Neural cell (in vitro differentiated cells): ENCODE results near the gene MYO3B. TPM values are rescaled to one million over a fixed set of nuclear protein-coding genes. Genes with fewer than 3 reads are reported as not detected.

Experiments
- H2AFZ ChIP-seq: fragments of 200-600, 300-800 bp; sonication (generic), shearing (Covaris generic); 2 replicates; pipeline ENCODE4 v1.6.0; 2014; ENCODE audit warnings: low read depth, mild to moderate bottlenecking, antibody characterized with exemption, low read length, moderate library complexity
- H3F3A ChIP-seq: fragments of 200-600 bp; shearing (Covaris generic); 2 replicates; pipeline ENCODE4 v1.6.1; 2016; ENCODE audit warnings: mild to moderate bottlenecking, moderate library complexity, mixed read lengths, antibody characterized with exemption, low read length; ENCODE audit not compliant: insufficient read depth, poor library complexity, severe bottlenecking
- H3K27ac ChIP-seq: fragments of 200-600, 300-800 bp; sonication (generic), shearing (Covaris generic); 2 replicates; pipeline ENCODE4 v1.5.1; 2014; ENCODE audit warnings: mild to moderate bottlenecking, low read length, moderate library complexity
- H3K27me3 ChIP-seq: fragments of 300-800, 200-600 bp; sonication (generic), shearing (Covaris generic); 2 replicates; pipeline ENCODE4 v1.6.0; 2014; ENCODE audit warnings: mild to moderate bottlenecking, low read depth, low read length, moderate library complexity; ENCODE audit not compliant: insufficient read depth
- H3K36me3 ChIP-seq: fragments of 300-800, 200-600 bp; sonication (generic), shearing (Covaris generic); 2 replicates; pipeline ENCODE4 v1.5.1; 2014; ENCODE audit warnings: mild to moderate bottlenecking, antibody characterized with exemption, low read length, moderate library complexity; ENCODE audit not compliant: insufficient read depth
- H3K4me2 ChIP-seq: fragments of 300-800, 200-600 bp; sonication (generic), shearing (Covaris generic); 2 replicates; pipeline ENCODE4 v1.6.0; 2014; ENCODE audit warnings: mild to moderate bottlenecking, low read length
- H3K4me3 ChIP-seq: fragments of 300-800, 200-600 bp; sonication (generic), shearing (Covaris generic); 2 replicates; pipeline ENCODE4 v1.5.1; 2014; ENCODE audit warnings: mild to moderate bottlenecking, low read length, moderate library complexity
- H3K79me2 ChIP-seq: fragments of 200-600 bp; shearing (Covaris generic); replicated peaks from 2 replicates; pipeline ENCODE4 v1.6.0; 2014; ENCODE audit warnings: mild to moderate bottlenecking, low read length, moderate library complexity; ENCODE audit not compliant: insufficient read depth
- H3K9ac ChIP-seq: fragments of 300-800, 200-600 bp; sonication (generic), shearing (Covaris generic); 2 replicates; pipeline ENCODE4 v1.6.1; 2016; ENCODE audit warnings: mild to moderate bottlenecking, low read length, mixed read lengths
- H3K9me2 ChIP-seq: fragments of 200-600 bp; shearing (Covaris generic); 2 replicates; pipeline ENCODE4 v1.6.1; 2016; ENCODE audit warnings: mild to moderate bottlenecking, low read length, mixed read lengths; ENCODE audit not compliant: insufficient read depth
- H3K9me3 ChIP-seq: fragments of 200-600, 300-800 bp; sonication (generic), shearing (Covaris generic); 2 replicates; pipeline ENCODE4 v1.6.1; 2016; ENCODE audit warnings: mild to moderate bottlenecking, mixed run types, low read length, moderate library complexity, mixed read lengths
- H4K20me1 ChIP-seq: fragments of 200-600 bp; shearing (Covaris generic); 2 replicates; pipeline ENCODE4 v1.6.1; 2016; ENCODE audit warnings: mild to moderate bottlenecking, mixed run types; ENCODE audit not compliant: insufficient read depth
- CTCF ChIP-seq: fragments of 450-650 bp; IDR thresholded peaks from 2 replicates; pipeline ENCODE4 v1.5.1; 2014; ENCODE audit warnings: antibody characterized with exemption, mild to moderate bottlenecking, moderate library complexity; ENCODE audit not compliant: poor library complexity, severe bottlenecking
- EP300 ChIP-seq: fragments of 450-650 bp; conservative IDR thresholded peaks from 2 replicates; pipeline ENCODE4 v1.6.1; 2014; ENCODE audit warnings: antibody characterized with exemption, mild to moderate bottlenecking, moderate library complexity; ENCODE audit not compliant: poor library complexity, severe bottlenecking
- EZH2 ChIP-seq: fragments of 200-600, 300-800 bp; shearing (Covaris generic), sonication (generic); IDR thresholded peaks from 2 replicates; pipeline ENCODE4 v1.6.1; 2014; ENCODE audit warnings: antibody characterized with exemption, low read length, borderline replicate concordance, mild to moderate bottlenecking; ENCODE audit not compliant: insufficient read depth, poor library complexity, severe bottlenecking
- MXI1 ChIP-seq: fragments of 450-650 bp; conservative IDR thresholded peaks from 2 replicates; pipeline ENCODE4 v1.6.1; 2014; ENCODE audit warnings: antibody characterized with exemption, mild to moderate bottlenecking; ENCODE audit not compliant: poor library complexity, severe bottlenecking
- POLR2AphosphoS5 ChIP-seq: IDR thresholded peaks from 2 replicates; pipeline ENCODE4 v1.6.1; 2012
- RAD21 ChIP-seq: fragments of 450-650 bp; conservative IDR thresholded peaks from 2 replicates; pipeline ENCODE4 v1.6.1; 2014; ENCODE audit warnings: antibody characterized with exemption, mild to moderate bottlenecking, moderate library complexity
- REST ChIP-seq: IDR thresholded peaks from 2 replicates; pipeline ENCODE4 v1.6.1; 2012; ENCODE audit warnings: borderline replicate concordance
- SMC3 ChIP-seq: fragments of 450-650 bp; conservative IDR thresholded peaks from 2 replicates; pipeline ENCODE4 v1.6.1; 2014; ENCODE audit warnings: antibody characterized with exemption, mild to moderate bottlenecking, moderate library complexity; ENCODE audit not compliant: poor library complexity
- TAF1 ChIP-seq: IDR thresholded peaks from 2 replicates; pipeline ENCODE4 v1.6.1; 2012; ENCODE audit warnings: low read depth
- polyA plus RNA-seq: library from polyadenylated mRNA; depleted of rRNA; stranded (reverse); fragments of >200 nt; gene quantifications from 2 replicates; pipeline ENCODE4 v1.2.3, GENCODE V29; 2014

The MYO3B gene
- polyA plus RNA-seq, 1 donor from 2014 or later = 0.11 TPM

DNA sequence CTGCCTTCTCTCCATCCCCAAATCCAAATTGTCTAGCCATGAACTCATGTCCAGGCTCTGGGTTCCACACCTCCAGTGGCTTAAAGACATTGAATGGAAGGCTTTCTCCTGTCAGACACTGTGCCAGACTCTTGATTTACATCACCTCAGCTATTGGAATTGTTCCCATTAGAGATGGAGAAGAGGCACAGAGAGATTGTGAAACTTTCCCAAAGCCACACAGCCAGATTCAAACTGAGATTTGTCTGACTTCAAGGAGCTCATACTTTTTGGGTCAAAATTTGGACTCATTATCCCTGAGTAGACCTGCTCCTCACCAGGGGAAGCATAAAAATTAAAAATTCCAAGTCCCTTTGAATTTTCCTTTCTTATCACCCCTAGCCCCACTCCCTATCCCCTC is 18.9 kb upstream of the MYO3B start:
- Histone ChIP-seq H4K20me1 (no peaks in the 10 kb centered on the region), H3K9ac (no peak overlapping the region), H3K9me3 (no peaks in the 10 kb centered on the region), H3K9me2 (no peaks in the 10 kb centered on the region), H3K27me3 (no peaks in the 10 kb centered on the region), H3F3A (no peaks in the 10 kb centered on the region), H2AFZ (no peak overlapping the region), H3K36me3 (no peaks in the 10 kb centered on the region), H3K4me3 (no peak overlapping the region), H3K4me2 (no peak overlapping the region), H3K79me2 (no peaks in the 10 kb centered on the region), H3K27ac (no peak overlapping the region)
- TF ChIP-seq POLR2AphosphoS5 (no peak), EP300 (no peak), CTCF (no peak), TAF1 (no peak), REST (no peak), MXI1 (no peak), SMC3 (no peak), RAD21 (no peak), EZH2 (no peak)

GRCh38 chr2:170161516-170162270 is 16.3 kb upstream of the MYO3B start:
- no peak overlapping the region for H3K4me3 ChIP-seq
- H3K79me2 ChIP-seq = no peaks in the 10 kb centered on the region
- no peak overlapping the region for H3K4me2 ChIP-seq
- H3K27ac ChIP-seq = no peak overlapping the region
- no peaks in the 10 kb centered on the region for H3K9me3 ChIP-seq
- no peaks in the 10 kb centered on the region for H3K36me3 ChIP-seq
- H3K27me3 ChIP-seq = no peaks in the 10 kb centered on the region
- no peaks in the 10 kb centered on the region for H3F3A ChIP-seq
- TF ChIP-seq SMC3 (no peak), TAF1 (no peak)
- H3K9me2 ChIP-seq = no peaks in the 10 kb centered on the region
- no peaks in the 10 kb centered on the region for H4K20me1 ChIP-seq
- no peak overlapping the region for H2AFZ ChIP-seq
- H3K9ac ChIP-seq = no peak overlapping the region
